T-helper 22 cell (primary cell): ENCODE measurements around the gene STRN3.
"Not testable (repeated sequence)": the region's sequence is repeated elsewhere in the genome, so short reads cannot be mapped to it uniquely, and the experiment has no call there.

ENCODE experiments used
- DNase-seq: peaks from one replicate; pipeline ENCODE4 v3.0.0-alpha.2; 2020; ENCODE audit warnings: low read depth

Gene STRN3

DNA sequence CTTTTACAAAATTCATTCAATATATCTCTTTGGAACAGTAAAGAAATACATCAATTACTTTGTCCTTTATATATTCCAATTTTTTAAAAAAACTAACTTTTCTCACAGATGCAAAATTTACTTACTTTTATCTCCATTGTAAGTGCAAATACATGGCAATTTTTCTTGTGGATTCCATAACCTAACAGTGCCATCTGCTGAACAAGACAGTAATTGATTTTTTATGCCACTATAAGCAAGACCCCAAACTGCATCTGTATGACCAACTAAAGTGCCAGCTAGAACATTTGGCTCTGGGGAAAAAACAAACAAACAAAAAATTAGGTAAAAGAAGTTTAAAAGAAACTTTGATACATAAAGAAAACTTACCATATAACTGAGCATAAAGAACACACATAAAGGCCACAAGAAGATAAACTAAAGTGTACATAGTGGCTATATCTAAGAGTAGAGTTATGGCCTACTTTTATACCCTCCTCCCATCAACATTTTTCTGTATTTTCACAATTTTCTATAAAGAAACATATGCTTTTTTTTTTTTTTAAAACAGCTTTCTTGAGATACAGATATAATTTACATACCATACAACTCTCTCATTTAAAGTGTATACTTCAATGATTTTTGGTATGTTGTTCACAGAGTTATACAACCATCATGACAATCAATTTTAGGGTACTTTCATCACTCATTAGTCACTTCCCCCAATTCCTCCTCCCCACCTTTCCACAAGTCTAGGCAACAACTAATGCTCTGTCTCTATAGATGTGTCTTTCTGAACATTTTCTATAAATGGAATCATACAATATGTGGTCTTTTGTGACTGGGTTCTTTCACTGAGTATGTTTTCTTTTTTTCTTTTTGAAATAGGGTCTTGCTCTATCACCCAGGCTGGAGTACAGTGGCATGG, 119.2 kb downstream of the STRN3 start:
- DNase-seq: no peak

DNA sequence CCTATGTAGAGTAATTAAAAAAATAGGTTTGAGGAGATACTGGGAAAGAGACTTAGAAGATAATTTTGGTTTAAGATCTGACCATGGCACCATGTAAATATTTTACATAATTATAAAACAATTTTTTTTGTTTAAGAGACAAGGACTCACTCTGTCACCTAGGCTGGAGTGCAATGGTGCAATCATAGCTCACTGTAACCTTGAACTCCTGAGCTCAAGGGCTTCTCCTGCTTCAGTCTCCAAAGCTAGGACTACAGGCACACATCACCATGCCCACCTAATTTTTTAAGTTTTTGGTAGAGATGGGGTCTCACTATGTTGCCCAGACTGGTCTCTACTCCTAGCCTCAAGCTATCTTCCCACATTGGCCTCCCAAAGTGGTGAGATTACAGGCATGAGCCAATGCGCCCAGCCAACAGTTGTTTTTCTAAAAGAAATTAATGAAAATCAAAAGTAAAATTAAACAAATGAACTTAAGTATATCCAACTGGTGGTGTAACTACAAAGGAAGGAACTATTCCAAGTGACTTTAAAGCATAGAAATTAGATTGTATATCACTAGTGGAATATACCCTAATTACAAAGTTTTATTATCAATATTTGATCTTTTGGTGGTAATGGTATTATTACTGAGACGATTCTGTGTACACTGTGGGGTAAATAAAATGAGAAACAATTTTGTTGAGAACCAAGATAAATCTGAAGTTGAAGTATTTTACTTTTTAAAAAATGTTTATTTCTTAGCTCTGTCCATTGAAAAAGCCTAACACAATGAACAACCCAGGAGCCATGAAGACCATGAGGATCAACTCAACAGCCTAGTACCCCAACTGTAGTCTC, 122.7 kb downstream of the STRN3 start:
- no peak for DNase-seq

DNA sequence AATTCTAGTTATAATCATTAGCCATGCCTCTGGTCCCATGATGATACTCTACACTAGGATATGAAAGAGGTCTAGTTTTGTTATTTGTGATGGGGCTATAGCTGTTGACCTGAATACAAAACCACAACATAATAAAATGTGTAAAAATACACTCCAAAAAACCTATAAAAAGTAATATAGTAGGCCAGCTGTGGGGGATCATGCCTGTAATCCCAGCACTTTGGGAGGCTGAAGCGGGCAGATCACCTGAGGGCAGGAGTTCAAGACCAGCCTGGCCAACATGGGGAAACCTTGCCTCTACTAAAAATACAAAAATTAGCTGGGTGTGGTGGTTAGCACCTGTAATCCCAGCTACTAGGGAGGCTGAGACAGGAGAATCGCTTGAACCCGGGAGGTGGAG, 129.1 kb downstream of the STRN3 start:
- DNase-seq: not testable (repeated sequence)

- DNase-seq: no peak
Observed at GRCh38 chr14:30896435-30896834, 129.7 kb downstream of the STRN3 start.

DNA sequence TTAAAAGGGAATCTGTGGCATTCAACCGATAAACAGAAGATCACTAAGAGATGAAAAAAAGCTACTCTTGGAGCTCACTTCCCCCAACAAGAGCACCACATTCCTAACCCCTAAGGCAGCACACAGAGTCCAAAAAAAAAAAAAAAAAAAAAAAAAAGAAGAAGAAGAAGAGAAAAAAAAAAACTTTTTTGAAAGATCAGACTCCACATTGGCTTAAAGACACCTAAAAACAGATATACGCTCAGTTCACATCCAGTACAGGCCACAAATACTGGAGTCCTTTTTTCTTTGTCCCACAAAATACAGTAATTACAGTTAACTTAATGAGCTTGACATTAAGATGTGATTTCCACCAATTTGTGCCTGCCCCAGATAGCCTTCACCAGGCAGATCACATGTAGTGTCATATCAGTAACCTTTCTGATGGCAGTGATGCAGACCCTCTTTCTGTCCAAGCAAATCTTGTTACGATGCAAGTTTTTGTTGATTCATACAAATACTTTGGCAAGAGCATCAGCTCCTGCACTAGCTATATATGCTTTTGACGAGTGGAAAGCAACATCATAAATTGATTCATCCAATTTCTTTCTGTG, 131.2 kb downstream of the STRN3 start:
- DNase-seq: no peak

GRCh38 chr14:30893819-30894218, 132.4 kb downstream of the STRN3 start:
- DNase-seq: no peak

GRCh38 chr14:30889244-30889594, 137.0 kb downstream of the STRN3 start:
- DNase-seq: no peak

- no peak for DNase-seq
Observed at GRCh38 chr14:30888480-30889243, 137.5 kb downstream of the STRN3 start.

DNA sequence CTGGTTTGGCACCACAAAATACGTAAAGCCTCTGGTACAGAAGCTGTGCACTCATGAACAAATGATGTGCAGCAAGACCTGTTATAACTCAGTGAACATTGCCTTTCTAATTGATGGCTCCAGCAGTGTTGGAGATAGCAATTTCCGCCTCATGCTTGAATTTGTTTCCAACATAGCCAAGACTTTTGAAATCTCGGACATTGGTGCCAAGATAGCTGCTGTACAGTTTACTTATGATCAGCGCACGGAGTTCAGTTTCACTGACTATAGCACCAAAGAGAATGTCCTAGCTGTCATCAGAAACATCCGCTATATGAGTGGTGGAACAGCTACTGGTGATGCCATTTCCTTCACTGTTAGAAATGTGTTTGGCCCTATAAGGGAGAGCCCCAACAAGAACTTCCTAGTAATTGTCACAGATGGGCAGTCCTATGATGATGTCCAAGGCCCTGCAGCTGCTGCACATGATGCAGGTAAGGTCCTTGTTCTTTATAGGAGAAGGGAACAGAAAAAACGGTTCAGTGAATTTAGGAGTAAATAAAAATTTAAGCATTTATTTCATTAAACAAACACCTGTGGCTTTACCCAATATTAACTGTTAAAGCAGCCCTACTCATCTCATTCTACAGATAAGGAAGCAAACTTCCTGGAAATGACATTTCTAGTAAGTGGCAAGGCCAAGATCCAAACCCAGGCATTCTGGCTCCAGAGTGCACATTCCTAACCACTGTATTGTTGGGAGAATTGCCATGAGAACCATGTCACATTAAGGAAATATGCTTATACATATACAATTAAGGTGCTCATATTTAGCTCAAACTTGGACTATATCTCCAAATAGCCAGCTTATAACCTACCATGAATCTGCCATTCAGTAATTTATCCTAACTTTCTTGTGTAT, 140.1 kb downstream of the STRN3 start:
- DNase-seq: no peak

DNA sequence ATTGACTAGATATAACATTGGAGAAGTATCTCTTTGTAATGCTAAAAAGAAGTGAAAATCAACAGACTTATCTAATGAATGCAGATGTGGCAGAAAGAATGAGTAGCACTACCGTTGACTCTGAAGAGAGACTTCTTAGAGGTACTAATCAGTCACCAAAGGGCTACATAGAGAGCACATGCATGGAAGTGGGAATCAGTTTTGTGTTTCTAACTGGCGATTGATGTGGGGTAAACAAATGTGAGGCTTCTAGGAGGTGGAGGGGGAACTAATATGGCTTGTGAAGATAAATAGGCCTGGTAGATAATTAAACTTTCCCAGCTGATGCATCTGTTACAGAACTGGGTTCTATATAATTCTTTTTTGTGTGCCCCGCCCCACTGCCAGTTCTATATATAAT, 141.3 kb downstream of the STRN3 start:
- DNase-seq: no peak

DNA sequence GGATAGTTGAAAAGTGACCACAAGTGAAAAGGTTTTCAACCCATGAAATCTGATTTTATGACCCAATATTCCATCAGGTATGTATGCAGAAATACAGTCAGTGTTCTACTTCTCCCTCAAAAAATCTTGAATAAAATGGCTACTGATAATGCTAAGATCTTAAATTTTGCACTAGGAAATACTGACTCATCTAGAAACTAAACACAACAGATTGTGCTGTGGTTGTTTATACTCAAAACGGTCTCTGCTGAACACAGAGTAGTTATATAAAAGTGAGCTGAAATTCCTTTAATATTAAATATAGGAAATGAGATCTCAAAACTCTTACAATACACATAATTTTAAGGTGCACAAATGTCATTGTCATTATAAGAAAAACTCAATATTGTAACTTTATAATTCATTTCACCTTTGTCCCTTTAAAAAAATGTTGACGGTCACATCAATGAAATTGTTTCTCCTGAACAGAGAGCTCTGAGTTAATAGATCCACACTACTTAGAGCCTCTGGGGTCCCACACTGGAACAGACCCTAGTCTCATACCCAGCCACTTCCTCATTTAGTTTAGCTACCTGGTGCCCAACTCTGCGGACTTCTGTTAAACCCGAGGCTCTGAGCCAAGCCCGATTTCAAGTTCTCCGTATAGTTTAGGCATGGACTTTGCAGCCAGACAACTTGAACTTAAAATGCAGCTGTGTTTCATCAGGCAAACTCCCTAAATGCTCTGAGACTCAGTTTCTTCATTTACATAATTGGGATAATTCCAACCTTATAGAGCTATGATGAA, 142.5 kb downstream of the STRN3 start:
- no peak for DNase-seq

DNA sequence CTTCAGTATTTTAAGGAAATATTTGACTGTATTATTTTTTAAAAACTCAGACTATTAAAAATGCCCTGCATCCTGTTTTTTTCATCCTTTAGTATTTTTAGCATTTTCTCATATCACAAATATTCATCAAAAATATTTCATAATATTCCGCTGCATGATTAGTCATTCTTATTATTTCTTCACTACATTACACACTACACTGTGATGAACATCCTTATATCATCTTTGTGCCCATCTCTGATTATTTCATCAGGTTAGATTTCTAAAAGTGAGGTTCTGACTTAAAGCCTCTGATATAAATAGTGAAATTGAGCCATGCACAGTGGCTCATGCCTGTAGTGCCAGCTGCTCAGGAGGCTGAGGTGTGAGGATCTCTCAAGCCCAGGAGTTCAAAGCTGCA, 143.7 kb downstream of the STRN3 start:
- DNase-seq: no peak

DNA sequence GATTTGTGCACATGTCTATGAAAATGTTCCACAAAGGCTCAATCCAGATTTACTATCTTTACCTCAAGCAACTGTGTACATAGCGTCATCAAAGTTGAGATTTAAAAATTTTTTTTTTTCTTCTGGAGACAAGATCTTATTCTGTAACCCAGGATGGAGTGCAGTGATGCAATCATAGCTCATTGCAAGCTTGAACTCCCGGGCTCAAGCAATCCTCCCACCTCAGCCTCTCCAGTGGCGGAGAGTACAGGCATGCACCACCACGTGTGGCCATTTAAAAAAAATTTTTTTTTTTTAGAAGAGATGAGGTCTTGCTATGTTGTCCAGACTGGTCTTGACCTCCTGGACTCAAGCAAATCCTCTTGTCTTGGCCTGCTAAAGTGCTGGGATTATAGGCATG, 149.5 kb downstream of the STRN3 start:
- no peak for DNase-seq

- no peak for DNase-seq
Observed at GRCh38 chr14:30875788-30876053, 150.5 kb downstream of the STRN3 start.

GRCh38 chr14:30874999-30875787, 151.0 kb downstream of the STRN3 start:
- no peak for DNase-seq

- DNase-seq: no peak
Observed at GRCh38 chr14:30874120-30874998, 151.8 kb downstream of the STRN3 start, which contains the start of gene COCH. COCH (plus strand) TSS chr14:30874559; CDS start chr14:30874939, 380 bp downstream.

- no peak for DNase-seq
Observed at GRCh38 chr14:30873308-30874119, 152.7 kb downstream of the STRN3 start.

GRCh38 chr14:30872602-30873001, 153.6 kb downstream of the STRN3 start:
- DNase-seq: no peak
